Fibroblast of the conjunctiva (primary cell): ENCODE data around the gene SGF29.
A peak's percentile ranks its signal among the peaks of the same experiment; 100 is the strongest.
"Not testable (repeated sequence)": the region's sequence is repeated elsewhere in the genome, so short reads cannot be mapped to it uniquely, and the experiment has no call there.

Source experiments
- DNase-seq: peaks from one replicate; pipeline ENCODE4 v3.0.0-alpha.2; 2010; ENCODE audit warnings: low read depth

SGF29 gene

GRCh38 chr16:28612359-28613280 lies 58.9 kb downstream of the SGF29 start:
- DNase-seq: not testable (repeated sequence)

DNA sequence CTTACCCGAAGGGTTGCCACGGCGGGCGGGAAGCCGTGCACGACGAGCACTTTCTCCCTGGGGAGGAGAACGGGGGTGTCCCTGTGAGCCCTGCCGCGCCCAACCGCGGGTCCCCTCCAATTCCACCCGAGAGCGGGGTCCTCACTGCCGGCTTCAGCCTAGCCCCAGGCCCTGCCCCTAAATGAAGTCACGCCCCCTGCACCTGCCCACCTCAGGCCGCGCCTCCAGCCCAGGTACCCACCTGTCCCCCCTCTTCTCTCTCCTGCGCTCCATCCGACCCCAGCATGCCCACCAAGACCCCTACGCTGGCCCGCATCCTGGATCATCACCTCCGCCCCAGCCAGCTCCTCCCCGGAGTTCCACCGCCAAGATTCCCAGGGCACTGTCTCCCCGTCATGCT lies 60.2 kb downstream of the SGF29 start:
- DNase-seq: not testable (repeated sequence)

DNA sequence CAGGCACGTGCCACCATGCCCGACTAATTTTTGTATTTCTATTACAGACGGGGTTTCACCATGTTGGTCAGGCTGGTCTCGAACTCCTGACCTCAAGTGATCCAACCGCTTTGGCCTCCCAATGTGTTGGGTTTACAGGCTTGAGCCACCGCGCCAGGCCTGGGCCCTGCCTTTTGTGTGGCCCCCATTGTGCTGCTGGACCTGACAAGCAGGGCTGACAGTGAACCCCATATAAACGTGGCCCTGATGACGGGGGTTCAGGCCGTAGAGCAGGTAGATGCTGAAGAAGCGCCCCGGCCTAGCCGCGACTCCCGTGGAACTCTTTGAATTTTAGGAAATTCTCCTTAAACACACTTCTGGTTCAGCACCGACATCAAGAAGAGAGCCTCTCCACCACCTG lies 60.8 kb downstream of the SGF29 start:
- not testable (repeated sequence) for DNase-seq

DNA sequence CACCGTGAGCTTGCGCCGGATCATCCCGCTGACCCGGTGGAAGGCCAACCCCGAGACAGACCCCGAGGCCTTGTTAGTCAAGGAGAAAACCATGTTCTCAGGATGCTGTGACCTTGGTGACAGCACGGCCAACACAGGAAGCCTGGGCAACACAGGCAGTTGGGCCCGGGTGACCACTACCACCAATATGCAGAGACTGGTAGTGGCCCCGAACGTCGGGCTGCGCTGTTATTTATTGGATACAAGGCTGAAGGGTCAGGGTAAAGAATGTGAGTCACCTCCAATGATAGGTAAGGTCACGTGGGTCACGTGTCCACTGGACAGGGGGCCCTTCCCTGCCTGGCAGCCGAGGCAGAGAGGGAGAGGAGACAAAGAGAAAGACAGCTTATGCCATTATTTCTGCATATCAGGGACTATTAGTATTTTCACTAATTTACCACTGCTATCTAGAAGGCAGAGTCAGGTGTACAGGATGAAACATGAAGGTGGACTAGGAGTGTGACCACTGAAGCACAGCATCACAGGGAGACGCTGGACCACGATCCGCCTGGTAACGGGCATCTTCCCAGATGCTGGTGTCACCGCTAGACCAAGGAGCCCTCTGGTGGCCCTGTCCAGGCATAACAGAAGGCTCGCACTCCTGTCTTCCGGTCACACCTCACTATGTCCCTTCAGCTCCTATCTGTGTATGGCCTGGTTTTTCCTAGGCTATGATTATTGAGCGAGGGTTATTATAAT lies 61.9 kb downstream of the SGF29 start:
- peak; percentile 17 for DNase-seq

DNA sequence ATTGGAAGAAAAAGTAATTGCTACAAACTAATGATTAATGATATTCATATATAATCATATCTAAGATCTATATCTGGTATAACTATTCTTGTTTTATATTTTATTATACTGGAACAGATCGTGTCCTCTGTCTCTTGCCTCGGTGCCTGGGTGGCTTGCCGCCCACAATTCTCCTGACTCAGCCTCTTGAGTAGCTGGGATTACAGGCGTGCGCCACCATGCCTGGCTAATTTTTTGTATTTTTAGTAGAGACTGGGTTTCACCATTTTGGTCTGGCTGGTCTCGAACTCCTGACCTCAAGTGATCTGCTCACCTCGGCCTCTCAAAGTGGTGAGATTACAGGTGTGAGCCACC lies 62.5 kb downstream of the SGF29 start:
- not testable (repeated sequence) for DNase-seq

DNA sequence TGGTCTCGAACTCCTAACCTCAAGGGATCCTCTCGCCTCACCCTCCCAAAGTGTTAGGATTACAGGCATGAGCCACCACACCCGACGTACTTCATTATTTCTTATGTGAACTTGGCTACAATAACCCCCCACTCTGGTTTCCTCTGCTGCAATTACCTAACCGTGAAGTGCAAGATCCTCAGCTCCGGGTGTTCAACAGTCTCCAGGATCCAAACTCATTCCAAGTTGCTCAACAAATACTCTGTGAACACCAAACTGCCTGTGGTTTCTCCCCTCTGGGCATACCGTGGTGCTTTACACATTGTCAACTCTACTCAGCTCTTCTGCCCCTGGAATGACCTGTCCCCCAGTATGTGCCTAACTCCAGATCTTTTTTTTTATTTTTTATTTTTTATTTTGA lies 62.9 kb downstream of the SGF29 start:
- no peak for DNase-seq

DNA sequence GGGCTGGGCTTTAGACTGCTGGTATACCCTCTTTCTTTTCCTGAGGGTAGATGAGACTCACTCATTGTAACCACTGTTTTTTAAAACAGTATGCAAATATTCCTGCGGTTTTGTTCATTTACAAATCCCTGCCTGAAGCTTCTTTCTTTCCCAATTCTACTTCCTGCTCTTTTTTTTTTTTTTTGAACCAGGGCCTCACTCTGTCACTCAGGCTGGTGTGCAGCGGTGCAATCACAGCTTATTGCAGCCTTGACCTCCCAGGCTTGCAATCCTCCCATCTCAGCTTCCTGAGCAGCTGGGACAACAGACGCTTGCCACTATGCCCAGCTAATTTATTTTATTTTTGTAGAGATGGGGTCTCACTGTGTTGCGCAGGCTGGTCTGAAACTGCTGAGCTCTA lies 64.2 kb downstream of the SGF29 start:
- DNase-seq: no peak

GRCh38 chr16:28620316-28620715 lies 66.6 kb downstream of the SGF29 start:
- DNase-seq: not testable (repeated sequence)

DNA sequence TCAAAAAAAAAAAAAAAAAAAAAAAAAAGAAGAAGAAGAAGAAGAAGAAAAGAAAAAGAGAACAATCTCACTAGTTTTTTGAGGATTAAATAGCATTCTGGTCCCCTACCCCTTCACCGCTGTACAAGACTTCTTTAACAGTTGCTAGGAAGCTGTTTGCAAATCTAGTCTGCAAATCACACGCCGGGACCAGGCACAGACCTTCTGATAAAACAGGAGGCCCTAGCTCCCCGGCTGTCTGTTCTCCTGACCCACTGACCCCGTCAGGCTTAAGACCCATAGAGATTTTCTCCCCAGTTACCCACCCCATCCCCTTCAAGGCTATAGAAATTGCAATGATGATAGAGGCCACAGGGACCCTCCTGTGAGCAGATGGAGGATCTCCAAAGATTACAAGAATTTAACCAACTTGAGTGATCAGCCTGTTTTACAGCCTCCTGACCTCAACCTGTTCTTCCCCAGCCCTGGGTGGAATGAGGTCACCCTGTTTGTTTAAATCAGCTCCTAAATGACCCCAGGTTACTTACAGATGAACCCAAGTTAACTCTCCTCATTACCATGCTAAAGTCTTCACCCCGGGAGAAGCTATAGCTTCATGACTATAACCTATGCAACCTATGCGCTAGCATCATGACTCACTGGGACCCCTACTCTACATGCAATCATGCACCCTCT lies 67.9 kb downstream of the SGF29 start:
- DNase-seq: no peak

GRCh38 chr16:28622532-28623171 lies 68.9 kb downstream of the SGF29 start:
- not testable (repeated sequence) for DNase-seq

DNA sequence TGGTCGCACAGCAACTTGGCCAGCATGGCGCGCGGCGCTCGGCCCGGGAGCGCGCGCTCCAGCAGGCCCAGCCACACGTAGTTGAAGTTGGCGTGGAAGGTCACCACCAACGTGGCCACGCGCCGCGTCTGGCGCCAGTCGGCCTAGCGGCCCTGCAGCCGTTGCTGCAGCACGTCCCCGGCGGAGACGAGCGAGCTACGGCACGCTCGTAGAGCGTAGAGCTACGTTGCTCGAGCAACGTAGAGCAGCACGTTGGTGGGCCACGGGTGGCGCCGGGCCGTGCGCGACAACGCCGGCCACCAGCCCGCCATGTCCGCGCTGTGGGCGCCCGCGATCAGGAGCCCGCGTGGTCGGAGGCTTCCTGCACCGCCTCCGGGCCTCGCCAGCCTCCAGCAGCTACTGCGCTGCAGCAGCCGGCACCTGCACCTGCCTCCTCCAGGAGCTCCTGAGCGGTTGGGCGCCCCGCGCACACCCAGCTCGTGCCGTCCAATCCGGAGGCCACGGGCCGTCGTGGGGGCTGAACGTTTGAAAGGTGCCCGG lies 69.5 kb downstream of the SGF29 start:
- no peak for DNase-seq

- DNase-seq: not testable (repeated sequence)
Observed at GRCh38 chr16:28630905-28631304, 77.2 kb downstream of the SGF29 start.

DNA sequence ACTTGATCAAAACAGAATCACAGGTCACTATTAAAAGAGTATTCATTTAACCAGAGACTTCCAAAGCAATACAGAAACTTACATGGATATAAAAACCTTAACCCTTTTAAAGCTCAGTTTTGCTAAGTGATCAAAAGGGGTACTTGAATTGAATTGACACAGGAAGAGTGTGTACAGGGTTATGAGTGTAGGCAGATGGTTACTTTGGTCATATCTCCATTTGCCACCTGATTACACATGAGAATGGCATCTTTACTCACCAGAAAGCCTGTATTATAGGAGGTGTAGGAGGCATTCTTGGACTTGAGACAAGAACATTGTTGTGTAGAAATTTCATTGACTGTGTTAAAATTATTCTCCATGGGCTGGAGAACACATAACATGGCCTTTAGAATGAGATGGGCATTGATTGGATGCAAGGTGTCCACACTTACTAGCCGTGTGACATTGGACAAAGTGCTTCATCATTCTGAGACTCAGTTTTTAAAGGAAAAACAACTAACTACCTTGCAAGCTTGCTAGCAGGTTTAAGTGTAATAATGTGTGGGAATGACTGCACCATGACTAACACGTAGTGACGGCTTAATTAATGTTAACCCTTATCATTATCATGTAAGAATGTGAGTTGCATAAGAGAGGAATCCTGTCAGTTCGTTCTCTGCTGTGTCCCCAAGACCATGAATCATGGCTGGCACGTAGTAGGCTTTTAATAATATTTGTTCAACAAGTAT lies 82.5 kb downstream of the SGF29 start:
- DNase-seq: peak; percentile 1

DNA sequence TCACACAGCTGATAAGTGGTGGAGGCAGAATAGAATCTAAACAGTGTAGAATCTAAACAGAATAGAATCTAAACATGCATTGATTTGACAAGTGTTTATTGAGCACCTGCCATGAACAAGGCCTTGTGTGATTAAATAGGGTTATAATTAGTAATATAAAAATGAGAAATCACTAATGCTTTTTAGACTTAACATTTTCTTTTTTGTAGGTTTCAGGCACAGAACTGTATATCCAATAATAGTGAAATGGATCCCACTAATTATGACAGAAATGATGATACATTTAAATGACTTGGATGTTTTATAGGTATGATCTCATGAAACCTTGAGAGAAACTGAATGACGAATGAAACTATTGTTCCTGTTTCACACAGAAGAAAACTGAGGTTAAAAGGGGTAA lies 84.0 kb downstream of the SGF29 start, which contains the start of gene NPIPB8:
Gene NPIPB8 (plus strand): TSS at position 301 of the 400 bp plus-strand sequence. CDS start 296 bp downstream, outside the sequence.
- not testable (repeated sequence) for DNase-seq

- not testable (repeated sequence) for DNase-seq
Observed at GRCh38 chr16:28638359-28638758, 84.6 kb downstream of the SGF29 start.

DNA sequence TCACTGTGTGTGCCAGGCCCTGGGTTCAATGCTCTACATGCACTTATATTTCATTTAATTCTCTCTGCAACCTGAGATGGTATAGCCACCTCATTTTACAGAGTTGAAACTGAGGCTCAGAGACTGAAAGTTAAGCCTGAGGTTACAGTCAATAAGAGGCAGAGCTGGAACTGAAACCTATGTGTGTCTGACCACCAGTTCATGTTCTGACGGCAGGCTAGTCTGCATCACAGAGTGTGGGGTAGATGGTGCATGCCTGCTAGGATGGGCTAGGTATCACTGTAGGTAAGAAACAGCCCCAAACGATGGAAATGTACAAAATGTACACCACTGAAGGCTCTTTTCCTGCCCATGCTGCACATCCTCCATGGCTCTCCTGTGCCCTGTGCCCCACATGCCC lies 86.2 kb downstream of the SGF29 start:
- DNase-seq: not testable (repeated sequence)
